HepG2 (cell line): ENCODE measurements around the gene SEC16A. TPM values are rescaled to one million over a fixed set of nuclear protein-coding genes. Genes with fewer than 3 reads are reported as not detected.

Experiments used
- AHR ChIP-seq: IDR thresholded peaks from 2 replicates; pipeline ENCODE4 v1.6.1; 2018; ENCODE audit warnings: missing genetic modification reagents, missing compliant biosample characterization
- ATF1 ChIP-seq: IDR thresholded peaks from 2 replicates; pipeline ENCODE4 v1.6.1; 2016; ENCODE audit warnings: mild to moderate bottlenecking, control low read depth
- CREBL2 ChIP-seq: sonication (generic); formaldehyde crosslinking; IDR thresholded peaks from 2 replicates; pipeline ENCODE4 v1.8.1; 2023; ENCODE audit warnings: missing genetic modification reagents, mild to moderate bottlenecking, borderline replicate concordance
- ESRRA ChIP-seq: sonication (generic); formaldehyde crosslinking; IDR thresholded peaks from 2 replicates; pipeline ENCODE4 v1.5.1; 2020; ENCODE audit warnings: mild to moderate bottlenecking, low read depth, missing genetic modification reagents
- HNF1B ChIP-seq: sonication (generic); formaldehyde crosslinking; IDR thresholded peaks from 2 replicates; pipeline ENCODE4 v1.5.1; 2020; ENCODE audit warnings: mild to moderate bottlenecking, moderate library complexity, missing genetic modification reagents
- ISL2 ChIP-seq: sonication (generic); formaldehyde crosslinking; IDR thresholded peaks from 2 replicates; pipeline ENCODE4 v1.5.0; 2020; ENCODE audit warnings: missing genetic modification reagents
- ISX ChIP-seq: sonication (generic); formaldehyde crosslinking; conservative IDR thresholded peaks from 2 replicates; pipeline ENCODE4 v1.5.0; 2020; ENCODE audit warnings: missing genetic modification reagents
- JDP2 ChIP-seq: sonication (generic); formaldehyde crosslinking; IDR thresholded peaks from 2 replicates; pipeline ENCODE4 v1.8.1; 2022; ENCODE audit warnings: missing genetic modification reagents, borderline replicate concordance
- KAT2B ChIP-seq: fragments of 150-350 bp; IDR thresholded peaks from 2 replicates; pipeline ENCODE4 v1.6.1; 2014; ENCODE audit warnings: low read depth, low read length, borderline replicate concordance
- NR3C1 ChIP-seq: sonication (generic); formaldehyde crosslinking; IDR thresholded peaks from 2 replicates; pipeline ENCODE4 v1.4.0; 2020; ENCODE audit warnings: missing genetic modification reagents
- PLRG1 ChIP-seq: fragments of 450-650 bp; conservative IDR thresholded peaks from 2 replicates; pipeline ENCODE4 v1.6.1; 2016
- RXRB ChIP-seq: IDR thresholded peaks from 2 replicates; pipeline ENCODE4 v1.6.1; 2016; ENCODE audit warnings: borderline replicate concordance, missing genetic modification reagents, missing compliant biosample characterization
- TERF1 ChIP-seq: sonication (generic); formaldehyde crosslinking; IDR thresholded peaks from 2 replicates; pipeline ENCODE4 v1.8.0; 2022; ENCODE audit warnings: mild to moderate bottlenecking, missing genetic modification reagents, moderate library complexity
- TMF1 ChIP-seq: sonication (generic); formaldehyde crosslinking; IDR thresholded peaks from 2 replicates; pipeline ENCODE4 v1.8.1; 2022; ENCODE audit warnings: low read depth, missing genetic modification reagents
- TSC22D2 ChIP-seq: sonication (generic); formaldehyde crosslinking; IDR thresholded peaks from 2 replicates; pipeline ENCODE4 v1.5.1; 2020; ENCODE audit warnings: missing genetic modification reagents, mild to moderate bottlenecking, borderline replicate concordance
- ZBTB8A ChIP-seq: sonication (generic); formaldehyde crosslinking; IDR thresholded peaks from 2 replicates; pipeline ENCODE4 v1.4.0; 2020; ENCODE audit warnings: mild to moderate bottlenecking, low read depth, missing genetic modification reagents, borderline replicate concordance
- ZC3H13 ChIP-seq: sonication (generic); formaldehyde crosslinking; IDR thresholded peaks from 2 replicates; pipeline ENCODE4 v1.8.1; 2023; ENCODE audit warnings: mild to moderate bottlenecking, missing genetic modification reagents, moderate library complexity
- ZFP41 ChIP-seq: sonication (generic); formaldehyde crosslinking; IDR thresholded peaks from 2 replicates; pipeline ENCODE4 v1.4.0; 2020; ENCODE audit warnings: mild to moderate bottlenecking, missing genetic modification reagents, borderline replicate concordance
- ZMAT5 ChIP-seq: sonication (generic); formaldehyde crosslinking; IDR thresholded peaks from 2 replicates; pipeline ENCODE4 v1.5.0; 2020; ENCODE audit warnings: mild to moderate bottlenecking, low read depth, missing genetic modification reagents, borderline replicate concordance
- ZNF12 ChIP-seq: sonication (generic); formaldehyde crosslinking; IDR thresholded peaks from 2 replicates; pipeline ENCODE4 v1.5.0; 2020; ENCODE audit warnings: missing genetic modification reagents
- ZNF468 ChIP-seq: sonication (generic); formaldehyde crosslinking; IDR thresholded peaks from 2 replicates; pipeline ENCODE4 v1.8.0; 2022; ENCODE audit warnings: mild to moderate bottlenecking, moderate library complexity, missing genetic modification reagents
- ZNF550 ChIP-seq: sonication (generic); formaldehyde crosslinking; IDR thresholded peaks from 2 replicates; pipeline ENCODE4 v1.4.0; 2020; ENCODE audit warnings: mild to moderate bottlenecking, missing genetic modification reagents, borderline replicate concordance
- ZNF552 ChIP-seq: sonication (generic); formaldehyde crosslinking; IDR thresholded peaks from 2 replicates; pipeline ENCODE4 v1.9.0; 2022; ENCODE audit warnings: missing genetic modification reagents, mild to moderate bottlenecking, borderline replicate concordance
- ZNF761 ChIP-seq: sonication (generic); formaldehyde crosslinking; conservative IDR thresholded peaks from 2 replicates; pipeline ENCODE4 v1.4.0; 2020; ENCODE audit warnings: mild to moderate bottlenecking, missing genetic modification reagents
- ZNF878 ChIP-seq: sonication (generic); formaldehyde crosslinking; IDR thresholded peaks from 2 replicates; pipeline ENCODE4 v1.8.1; 2023; ENCODE audit warnings: mild to moderate bottlenecking, missing genetic modification reagents, moderate library complexity
- polyA plus RNA-seq, 8 experiments: library from polyadenylated mRNA; depleted of rRNA in 3 of 8; stranded (reverse) in 7 of 8; unstranded in 1 of 8; fragments of >200 nt; fragmentation: Illumina TruSeq in 4 of 8; extraction: Trizol in 4 of 8; gene quantifications; 2 replicates each; pipeline versions ENCODE4 v1.2.1 to v1.2.3, GENCODE V29; 2011 to 2016; ENCODE audit warnings: low read depth in 4 of 8, missing spikeins in 1 of 8, mixed read lengths in 1 of 8; ENCODE audit not compliant: insufficient read depth in 1 of 8
- total RNA-seq, 5 experiments: library from RNA; depleted of rRNA; stranded (reverse); fragments of >200 nt; fragmentation: Illumina TruSeq; extraction: Trizol; gene quantifications; 2 replicates each; pipeline ENCODE4 v1.2.3, GENCODE V29; 2016; ENCODE audit warnings: low read depth in 1 of 5
- TF ChIP-seq, protein P1 (sequence below): sonication (generic); formaldehyde crosslinking; IDR thresholded peaks from 2 replicates; pipeline ENCODE4 v1.5.0; 2020; ENCODE audit warnings: mild to moderate bottlenecking, missing genetic modification reagents

The SEC16A gene
- total and polyA plus RNA-seq, 2 of the 13 experiments (the other 11 are each of a cell fraction or from before 2014, with no cell fraction given): 15.9 to 18.9 TPM

- TF ChIP-seq ZNF550 (no peak), KAT2B (no peak), TSC22D2 (no peak), JDP2 (no peak), TMF1 (CRISPR knock-in tag) (no peak), ZMAT5 (no peak), PLRG1 (no peak), ZNF761 (CRISPR knock-in tag) (no peak), CREBL2 (CRISPR knock-in tag) (no peak), ISX (CRISPR knock-in tag) (no peak), ZNF468 (CRISPR knock-in tag) (no peak), ZNF878 (CRISPR knock-in tag) (no peak), ZC3H13 (no peak), TERF1 (CRISPR knock-in tag) (0 out of 2 replicates have a peak, but pooled peaks have one; percentile 48), RXRB (CRISPR knock-in tag) (no peak), ESRRA (CRISPR knock-in tag) (no peak), ZFP41 (CRISPR knock-in tag) (no peak), AHR (CRISPR knock-in tag) (no peak), HNF1B (CRISPR knock-in tag) (peak; percentile 59; the same call in 1 of the 2 replicates), ZNF12 (no peak), ZBTB8A (no peak), NR3C1 (CRISPR knock-in tag) (no peak), ZNF552 (CRISPR knock-in tag) (no peak), ATF1 (CRISPR knock-in tag) (no peak), ISL2 (no peak)
- TF ChIP-seq, protein P1, sequence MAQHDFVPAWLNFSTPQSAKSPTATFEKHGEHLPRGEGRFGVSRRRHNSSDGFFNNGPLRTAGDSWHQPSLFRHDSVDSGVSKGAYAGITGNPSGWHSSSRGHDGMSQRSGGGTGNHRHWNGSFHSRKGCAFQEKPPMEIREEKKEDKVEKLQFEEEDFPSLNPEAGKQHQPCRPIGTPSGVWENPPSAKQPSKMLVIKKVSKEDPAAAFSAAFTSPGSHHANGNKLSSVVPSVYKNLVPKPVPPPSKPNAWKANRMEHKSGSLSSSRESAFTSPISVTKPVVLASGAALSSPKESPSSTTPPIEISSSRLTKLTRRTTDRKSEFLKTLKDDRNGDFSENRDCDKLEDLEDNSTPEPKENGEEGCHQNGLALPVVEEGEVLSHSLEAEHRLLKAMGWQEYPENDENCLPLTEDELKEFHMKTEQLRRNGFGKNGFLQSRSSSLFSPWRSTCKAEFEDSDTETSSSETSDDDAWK (CRISPR knock-in tag): no peak
These were observed 1.6 kb upstream of the SEC16A start (continued) for GRCh38 chr9:136484153-136485048.
